Measurements from ENCODE around the gene SP8.

SP8 gene

DNA sequence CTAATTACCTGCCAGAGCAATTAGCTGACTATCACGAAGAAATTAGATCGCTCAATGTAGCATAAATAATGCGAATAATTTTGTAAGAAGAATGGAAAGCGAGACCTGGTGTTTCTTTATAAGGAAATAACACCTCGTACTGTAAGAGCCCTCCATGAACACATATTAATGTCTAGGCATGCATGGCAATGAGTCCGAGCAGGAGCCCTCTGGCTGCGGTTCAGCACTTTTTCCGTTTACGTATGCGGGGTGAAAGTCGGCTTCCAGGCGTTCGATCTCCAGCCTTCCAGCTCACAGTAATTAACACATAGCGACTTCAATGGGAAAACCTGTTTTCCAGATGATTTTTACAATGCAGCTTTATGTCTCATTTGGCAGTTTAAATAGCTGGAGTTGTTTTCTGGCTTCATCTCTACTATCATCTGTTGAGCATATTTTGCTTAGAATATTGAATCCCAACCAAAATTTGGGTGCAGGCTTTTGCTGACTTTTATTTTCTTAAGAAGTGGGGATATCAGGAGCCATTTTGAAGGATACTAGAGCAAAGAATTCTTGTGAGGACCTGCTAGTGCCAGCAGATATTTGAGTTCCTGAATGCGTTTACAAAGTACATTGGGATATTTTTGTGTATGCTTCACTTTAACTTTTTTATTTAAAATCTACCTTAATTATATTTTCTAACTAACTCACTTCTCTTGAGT lies 7.2 kb upstream of the SP8 start:
- no peak for DNase-seq

DNA sequence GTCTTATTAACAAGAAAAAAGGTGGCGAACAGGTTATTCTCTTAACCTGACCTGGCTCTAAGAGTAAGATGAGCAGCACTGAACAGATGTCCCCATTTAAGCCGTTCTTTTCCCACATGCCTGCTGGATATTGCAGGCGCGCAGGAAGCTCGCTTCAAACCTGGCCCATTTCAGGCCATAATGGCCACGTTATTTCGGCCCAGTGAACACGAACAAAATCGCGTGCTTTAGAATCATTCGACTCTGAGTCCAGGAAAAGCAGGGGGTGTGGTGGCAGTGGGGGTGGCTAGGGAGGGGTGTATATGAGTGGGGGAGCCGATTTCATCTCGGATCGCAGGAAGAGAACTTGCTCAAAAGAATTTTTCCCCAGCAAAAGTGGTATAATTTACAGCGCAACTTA lies 6.6 kb upstream of the SP8 start:
- no peak for DNase-seq

DNA sequence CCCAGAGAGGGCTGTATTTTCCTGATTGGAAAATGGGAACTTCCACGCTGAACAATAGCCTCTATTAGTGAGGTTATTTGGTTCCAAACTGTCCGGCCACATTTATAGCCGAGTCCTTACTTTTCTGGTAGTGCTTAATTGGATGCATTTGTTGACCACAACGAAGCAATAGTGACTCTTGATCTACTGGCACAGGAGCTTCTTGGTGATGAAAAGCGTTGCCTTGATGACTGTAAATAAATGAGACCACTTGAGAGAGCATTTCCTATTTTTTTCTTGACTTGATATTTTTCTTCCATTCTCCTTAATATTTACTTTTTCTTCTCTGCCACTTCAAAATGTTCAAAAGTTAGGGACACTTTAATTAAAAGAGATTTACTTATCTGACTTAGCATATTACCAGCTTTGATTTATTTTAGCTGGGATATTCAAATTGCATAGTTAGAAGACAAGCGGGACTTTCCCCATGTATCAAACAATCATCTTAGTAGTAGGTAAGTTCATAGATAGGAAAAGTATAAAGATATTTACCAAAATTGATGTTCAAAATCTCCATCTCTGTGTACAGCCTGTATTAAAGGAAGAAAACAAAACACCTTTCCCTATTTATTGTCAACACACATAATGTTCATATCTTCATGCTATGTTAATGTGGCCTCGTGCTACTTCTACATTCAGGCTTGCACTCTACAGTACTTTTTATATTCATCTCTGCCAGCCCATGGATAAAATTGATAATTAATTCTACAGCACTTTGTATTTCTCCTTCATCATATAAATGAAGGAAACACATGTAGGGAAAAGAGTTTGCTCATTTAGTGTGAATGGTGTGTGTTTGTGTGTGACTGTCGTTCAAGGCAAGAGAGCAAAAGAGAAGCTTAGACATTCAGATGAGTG lies 5.1 kb upstream of the SP8 start:
- DNase-seq: no peak

DNA sequence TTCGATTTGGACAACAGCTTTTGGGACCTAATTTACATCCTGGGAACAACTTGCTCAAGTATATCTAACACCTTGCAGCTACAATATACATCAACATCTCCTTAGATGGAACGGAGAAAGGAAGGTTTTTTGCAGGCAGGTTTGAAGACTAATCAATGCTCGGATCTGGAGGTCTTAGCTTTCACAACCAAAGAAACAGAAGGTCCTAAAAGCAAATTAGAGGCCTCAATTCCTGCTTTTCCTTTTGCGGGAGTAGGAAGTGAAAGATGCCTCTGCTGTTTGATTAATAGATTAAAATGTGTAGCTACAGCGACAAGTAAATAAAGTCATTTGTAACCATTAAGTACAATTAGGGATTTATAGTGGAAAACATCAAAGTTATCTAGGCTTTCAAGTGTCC lies 3.7 kb upstream of the SP8 start:
- no peak for DNase-seq

DNA sequence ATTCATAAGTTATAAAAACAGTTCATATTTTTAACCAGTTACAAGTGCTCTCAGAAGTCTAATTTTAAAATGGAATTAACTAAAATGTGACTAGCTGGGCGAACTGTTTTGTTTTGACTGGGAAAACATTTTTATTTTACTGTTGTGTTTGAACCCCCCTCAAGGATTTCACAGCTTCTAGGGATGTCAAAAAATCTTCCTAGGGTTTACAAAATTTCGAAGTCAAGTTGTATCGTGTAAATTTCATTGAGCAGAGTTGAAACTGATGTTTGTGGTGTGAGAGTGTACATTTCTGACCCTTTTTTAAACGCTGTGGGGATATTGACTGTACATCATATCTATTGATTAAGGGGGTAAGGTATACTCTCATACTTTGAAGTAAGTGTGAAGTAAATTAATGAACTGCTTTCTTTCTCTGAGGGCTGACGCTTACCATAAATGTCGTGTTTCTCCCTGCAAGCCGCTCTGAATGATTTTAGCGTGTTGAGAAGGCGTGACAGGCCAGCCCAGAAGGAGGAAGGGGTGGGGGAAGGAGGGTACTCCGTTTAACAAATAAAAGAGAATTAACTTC lies 1.8 kb upstream of the SP8 start:
- DNase-seq: no peak

DNA sequence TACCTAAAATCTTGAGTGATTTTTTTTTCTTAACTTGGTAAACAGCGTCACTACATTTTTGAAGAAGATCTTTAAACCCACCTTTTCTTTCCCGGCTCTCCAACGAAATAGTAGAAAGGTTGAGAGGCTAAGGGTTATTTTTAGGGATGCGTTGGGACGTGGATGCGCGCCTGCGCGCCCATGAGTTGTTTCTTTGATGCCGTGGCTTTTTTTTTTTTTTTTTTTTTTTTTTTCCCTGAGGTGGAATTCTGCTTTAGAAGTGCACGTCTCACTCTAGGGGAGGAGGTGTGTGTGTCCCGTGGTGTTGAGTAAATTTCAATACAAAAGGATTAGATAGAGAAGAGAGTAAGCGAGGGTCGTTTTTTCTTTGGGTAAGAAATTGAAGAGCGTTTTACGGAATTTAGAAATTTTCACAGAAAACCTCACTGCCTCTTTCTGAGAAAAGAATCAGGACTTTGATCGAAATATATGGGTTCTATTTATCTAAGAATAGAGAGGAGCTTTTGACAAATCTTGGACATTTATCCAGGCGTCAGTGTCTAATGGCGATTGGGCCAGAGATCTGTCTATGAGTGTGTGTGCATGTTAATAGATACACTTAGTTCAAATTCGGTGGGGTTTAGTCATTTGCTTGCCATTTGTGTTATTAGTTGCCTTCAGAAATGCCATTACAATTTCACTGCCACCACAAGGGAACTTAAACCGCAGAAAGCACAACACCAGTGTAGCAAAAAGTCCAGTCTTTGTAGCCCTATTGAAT lies 1.2 kb upstream of the SP8 start:
- DNase-seq: no peak

DNA sequence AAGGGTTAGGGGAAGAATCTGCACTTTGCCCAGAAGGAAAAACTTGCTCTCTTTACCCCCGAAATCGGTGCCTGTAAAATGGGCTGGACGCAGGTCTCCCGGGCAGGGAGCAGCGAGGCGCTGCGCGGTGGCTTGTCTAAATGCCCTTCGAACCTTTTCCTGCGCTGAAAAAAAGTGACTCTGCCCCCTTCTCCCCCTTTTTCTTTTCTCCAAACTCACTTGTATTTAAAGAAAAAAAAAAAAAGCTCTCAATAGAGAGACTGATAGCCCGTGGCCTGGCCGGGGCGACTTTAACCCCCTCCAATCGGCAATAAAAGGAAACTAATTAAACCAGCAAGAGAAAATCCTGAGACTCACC lies 286 bp downstream of the SP8 start:
- DNase-seq: no peak

DNA sequence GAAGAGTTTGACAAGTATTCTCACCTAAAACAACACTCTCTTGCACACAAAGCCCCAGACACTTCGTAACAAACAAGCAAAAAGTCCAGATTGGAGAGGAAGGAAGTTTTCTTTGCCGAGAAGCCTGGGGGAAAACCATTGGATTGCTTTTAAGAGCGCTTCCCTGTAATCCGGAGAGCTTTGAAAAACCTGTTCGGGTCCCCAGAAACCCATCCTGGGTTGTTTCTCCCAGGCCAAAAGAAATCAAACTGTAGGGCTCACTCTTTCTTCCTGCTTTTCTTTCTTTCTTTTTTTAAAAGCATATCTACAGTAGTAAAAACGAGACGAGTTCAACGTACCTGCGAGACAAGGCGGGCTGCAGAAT lies 655 bp downstream of the SP8 start:
- DNase-seq: no peak

DNA sequence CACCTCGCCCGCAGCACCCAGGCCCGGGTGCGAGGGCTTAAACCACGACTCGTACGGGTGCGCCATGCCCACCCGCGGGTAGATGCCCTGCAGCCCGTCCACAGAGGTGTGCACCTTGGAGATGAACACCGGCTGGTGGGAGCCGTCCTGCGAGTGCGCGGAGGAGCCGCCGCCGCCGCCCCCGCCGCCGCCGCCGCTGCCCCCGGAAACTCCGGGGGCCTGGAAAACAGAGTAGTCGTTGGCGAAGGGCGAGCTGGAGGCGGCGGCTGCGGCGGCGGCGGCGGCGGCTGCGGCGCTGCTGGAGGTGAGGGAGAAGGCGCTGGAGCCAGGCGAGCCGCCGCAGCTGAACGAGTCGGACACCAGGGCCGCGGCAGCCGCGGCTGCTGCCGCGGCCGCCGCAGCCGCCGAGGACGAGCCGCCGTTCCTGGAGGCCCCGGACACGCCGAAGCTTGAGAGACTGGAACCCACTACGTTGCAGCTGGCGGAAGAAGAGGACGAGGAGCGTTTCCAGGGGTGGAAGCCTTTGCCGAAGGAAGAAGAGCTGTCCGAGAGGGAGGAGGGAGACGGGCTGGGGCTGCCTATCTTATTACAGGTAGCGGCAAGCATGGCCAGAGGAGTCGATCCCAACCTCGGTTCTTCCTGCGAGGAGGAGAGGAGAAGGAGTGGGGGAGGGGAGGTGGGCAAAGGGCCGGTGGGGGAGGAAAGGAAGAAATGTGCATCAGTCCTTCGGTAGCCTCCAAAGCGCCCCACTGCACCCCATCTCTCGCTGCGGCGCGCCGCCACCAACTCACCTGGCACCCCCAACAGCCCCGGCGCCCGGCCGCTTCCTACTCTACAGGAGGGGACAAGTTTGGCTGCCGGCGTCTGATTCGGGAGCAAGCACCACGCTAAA lies 1.3 kb downstream of the SP8 start:
- peak; percentile 47 for DNase-seq

DNA sequence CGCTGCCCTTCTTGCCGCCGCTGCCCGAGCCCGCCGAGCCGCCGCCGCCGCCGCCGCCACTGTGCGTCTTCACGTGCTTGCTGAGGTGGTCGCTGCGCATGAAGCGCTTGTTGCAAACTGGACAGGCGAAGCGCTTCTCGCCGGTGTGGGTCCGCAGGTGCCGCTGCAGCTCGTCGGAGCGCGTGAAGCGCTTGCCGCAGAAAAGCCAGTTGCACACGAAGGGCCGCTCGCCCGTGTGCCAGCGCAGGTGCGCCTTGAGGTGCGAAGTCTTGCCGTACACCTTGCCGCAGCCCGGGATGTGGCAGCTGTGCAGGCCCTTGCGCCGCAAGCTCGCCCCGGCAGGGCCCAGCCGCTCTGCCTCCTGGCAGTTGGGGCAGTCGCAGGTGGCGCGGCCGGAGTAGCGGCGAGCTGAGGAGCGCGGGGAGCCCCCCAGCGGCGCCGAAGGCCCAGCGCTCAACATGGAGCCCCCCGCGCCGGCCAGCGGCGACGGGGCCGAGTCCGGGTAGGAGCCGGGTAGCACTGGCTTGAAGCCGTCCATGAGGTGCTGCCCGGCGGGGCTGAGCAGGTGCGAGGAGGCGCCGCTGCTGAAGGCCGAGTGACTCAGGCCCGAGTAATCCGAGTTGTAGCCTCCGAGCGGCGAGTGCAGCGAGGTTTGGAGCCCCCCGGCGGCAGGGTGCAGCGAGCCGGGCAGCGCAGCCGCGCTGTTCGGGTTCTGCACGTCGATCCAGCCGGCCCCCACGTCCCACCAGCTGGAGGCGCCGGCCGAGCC lies 2.1 kb downstream of the SP8 start:
- no peak for DNase-seq

DNA sequence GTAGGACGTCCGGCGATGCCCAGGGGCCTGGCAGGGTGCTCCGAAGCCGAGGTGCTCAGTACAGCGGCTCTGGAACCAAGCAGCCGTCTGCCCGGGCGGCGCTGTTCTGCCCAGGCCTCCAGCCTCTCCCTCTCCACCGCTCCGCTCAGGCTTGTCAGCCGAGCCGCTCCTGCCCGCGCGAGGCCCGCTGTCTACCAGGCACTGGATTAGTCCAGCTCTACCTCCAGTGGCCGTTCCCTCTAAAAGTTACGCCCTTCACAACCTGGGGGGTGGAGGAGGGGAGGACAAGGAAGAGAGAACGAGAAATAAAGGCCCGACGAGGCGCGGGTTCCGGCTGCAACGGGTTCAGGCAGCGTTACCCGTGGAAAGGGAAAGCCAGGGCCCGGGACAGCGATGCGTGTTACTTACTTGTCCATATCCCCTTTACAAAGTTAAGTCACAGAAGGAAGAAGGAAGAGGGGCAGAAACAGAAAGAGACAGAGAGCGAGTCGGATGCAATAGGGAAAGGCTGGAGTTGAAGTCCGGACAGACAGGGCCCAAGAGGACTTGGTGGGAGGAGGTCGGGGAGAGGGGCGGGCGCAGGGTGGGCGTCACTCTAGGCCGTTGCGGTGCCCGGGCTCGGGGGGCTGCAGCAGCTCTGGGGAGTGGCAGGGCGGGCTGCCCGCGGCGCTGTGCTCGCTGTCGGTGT lies 2.8 kb downstream of the SP8 start:
- DNase-seq: no peak

DNA sequence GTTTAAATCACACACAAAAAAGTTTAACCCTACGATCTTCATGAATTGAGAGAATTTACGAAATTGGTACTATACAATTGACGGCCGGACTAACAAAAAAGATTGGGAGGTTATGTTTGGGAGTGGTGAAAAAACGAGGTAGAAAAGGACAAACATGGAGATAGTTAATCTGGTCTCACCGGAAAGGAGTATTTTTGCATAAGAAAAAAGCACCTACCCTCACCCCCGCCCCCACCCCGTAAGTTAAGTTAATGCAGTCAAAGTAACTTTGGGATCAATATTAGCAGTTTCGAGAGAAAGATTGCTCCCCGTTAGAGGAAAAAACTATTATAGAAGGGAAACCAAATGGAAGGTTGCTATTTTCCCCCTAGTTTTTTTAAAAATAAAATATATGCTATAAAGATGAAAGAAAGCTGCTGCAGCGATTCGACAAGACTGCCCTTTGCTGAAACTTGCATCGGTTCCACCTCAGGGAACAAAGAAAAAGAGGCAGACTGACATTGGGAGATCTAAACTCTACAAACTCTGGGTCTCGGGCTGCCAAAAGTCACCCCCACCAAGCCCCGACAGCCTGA lies 3.5 kb downstream of the SP8 start:
- no peak for DNase-seq

DNA sequence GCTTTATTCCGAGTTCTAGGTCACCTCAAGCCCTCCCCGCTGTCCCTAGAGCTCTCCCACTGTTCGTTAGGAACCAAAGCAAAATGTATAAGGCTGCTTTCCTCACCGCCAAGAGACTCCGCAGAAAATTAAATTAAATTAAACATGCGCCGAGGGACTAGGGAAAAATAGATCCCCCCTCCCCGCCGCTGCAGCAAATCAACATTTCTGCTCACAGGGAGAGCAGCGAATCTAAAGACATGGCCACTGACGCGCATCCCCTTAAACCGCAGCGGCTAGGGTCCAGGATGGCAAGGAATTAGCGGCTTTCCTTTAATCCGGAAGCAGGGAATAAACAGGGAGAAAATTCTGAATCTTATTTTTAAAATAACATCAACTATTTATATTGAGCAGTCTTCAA lies 7.6 kb downstream of the SP8 start:
- DNase-seq: no peak

DNA sequence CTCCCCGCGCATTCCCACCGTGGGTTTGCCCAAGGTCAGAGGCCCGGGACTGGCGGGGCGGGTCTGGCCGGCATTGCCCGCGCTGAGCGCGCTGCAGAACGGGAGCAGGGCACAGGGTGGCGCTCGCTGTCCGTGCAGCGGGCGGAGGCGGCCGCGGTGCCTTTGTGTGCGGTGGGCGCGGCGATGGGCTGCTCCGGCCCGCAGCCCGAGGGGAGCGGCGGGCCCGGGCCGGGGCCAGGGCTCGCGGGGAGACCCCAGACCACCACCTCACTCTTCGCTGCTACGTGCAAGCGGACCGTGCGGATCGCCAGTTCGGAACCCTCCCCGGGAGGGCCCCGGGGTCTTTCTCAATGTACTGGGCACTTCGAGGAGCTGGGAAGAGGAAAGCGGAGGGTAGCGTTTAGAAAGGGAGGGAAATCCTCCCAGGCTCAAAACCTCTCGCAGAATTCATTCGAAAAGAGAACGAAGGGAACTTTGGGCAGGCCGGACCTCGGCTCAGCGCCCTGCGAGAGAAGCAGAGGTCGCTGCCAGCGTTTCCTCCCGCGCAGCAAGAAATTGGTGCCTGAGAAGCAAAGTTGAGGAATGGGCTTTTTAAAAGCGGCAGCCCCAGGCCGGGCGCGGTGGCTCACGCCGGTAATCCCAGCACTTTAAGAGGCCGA lies 8.5 kb downstream of the SP8 start:
- peak; percentile 40 for DNase-seq

DNA sequence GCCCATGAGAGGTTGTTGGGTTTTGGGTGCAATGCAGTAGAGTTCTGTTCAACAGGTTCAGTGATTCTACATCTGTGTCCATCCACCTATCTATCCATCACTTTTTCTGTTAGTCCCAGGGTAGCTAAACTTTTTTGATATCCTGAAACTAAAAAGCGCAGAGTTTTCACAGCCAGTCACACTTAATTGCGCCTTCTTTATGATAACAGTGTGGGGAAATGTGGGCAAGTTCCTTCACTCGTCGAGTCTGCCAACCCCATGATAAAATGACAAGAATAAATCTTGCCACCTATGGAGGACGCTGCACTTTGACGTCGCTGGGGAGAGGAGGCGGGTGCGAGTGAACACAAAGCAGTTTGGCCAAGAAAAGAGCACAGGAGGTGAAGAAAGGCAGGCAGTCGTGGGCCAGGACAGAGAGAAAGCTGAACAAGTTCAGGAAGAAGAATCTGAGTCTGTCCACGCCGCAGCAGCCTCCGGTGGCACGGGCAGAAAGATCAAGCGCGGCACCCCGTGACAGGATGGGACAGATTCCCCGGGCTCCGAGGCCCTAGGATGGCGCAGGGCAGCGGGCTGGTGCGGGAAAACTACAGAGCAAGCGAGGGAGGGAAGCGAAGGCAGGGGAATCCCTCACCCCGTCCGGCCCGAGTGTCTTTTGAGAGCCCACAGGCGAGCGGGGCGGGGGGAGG lies 9.2 kb downstream of the SP8 start:
- DNase-seq: no peak

DNA sequence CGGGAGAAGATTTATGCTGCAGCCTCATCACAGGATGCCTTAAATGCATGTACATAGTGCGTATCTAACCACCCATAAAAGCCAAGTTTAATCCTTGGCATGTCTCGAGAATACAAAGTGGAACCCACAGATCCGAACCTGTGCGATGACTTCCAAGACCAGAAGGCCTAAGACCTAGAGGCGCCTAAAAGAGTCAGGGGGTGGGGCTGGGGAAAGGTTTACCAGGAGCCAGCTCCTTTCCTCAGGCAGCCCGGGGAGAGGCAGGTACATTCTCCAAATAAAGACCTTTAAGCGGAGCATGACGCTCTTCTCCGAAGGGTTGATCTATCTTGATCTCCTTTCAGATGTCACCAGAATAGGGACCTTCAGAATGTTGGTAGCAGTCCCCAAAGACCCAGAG lies 9.7 kb downstream of the SP8 start:
- no peak for DNase-seq

DNA sequence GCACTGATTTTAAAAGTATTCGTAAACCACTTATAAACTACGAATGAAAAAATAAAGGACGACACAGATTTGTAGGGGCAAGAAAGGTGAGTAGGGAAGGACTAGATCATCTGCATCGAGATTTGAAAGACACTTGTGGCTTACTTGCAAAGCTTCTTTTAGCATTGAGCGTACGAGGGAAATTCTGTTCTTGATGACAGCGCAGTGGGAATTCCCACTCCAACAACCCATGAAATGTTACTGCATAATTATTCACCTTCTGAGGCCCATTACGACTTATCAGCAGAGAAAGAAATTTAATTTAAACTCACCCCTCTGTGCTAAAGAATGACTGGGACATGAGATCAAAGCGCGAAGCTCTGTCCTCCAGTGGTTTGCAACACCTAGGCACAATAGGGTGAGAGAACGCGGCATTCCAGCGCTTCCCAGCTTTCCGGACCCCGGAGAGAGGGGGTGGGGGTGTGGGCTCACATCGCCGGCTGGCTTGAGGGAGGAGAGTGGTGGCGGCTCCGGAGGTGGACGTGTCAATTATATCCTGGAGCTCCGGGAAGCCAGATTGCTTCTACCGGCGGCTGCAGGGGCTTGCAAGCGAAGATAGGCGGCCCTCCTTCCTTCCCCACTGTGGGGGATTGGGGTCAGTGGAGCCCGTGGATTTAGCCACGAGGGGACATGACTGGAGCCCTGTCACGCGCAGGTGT lies 10.3 kb downstream of the SP8 start:
- no peak for DNase-seq

DNA sequence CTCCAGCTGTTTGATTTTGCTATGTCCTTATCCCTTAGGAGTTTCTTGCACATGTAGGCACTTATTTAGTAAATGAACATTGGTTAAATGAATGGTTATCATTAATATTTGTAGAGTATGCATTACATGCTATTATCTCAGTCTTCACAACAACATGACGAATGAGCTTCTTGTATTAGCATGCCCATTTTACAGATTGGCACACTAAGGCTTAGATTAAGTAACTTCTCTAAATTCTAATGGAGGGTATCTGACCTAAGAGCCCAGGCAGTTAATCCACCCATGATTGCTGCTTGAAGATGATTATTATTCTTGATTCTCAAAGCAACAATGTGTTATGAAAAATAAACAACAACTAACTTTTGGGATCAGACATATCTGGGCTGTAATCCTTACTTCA lies 32.7 kb downstream of the SP8 start:
- DNase-seq: no peak

DNA sequence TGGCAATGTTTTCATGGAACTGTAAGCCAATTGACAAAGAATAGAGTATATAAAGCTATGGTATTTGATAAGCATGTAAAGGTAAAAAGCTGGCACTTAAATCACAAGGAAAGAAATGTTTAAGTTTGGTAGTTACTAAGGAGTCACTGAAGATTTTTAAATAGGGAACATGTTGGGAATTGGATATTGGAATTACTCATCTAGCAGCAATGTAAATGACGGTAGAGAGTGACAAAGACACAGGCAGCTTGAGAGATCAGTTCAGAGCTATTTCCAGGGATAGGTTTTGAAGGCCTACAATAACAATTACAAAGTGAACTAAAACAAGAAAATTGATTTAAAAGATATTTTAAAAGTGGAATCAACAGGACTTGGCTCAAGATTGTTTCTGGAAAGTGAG lies 36.8 kb downstream of the SP8 start:
- DNase-seq: no peak

All from DMS79 treated with DMSO at 0.1 percent for 48 hours (cell line).